ENCODE results near the gene ARRDC1.

GRCh38 chr9:137632230-137633161 is 27.0 kb downstream of the ARRDC1 start:
- TF ChIP-seq CTCF (IDR thresholded peaks at IDR 0.05) (no peak), POLR2AphosphoS5 (IDR thresholded peaks at IDR 0.05) (no peak), POLR2A (IDR thresholded peaks at IDR 0.05) (no peak), EP300 (IDR thresholded peaks at IDR 0.05) (no peak)
